Daoy (cell line): Measurements from ENCODE around the gene STC2. TPM values are rescaled to one million over a fixed set of nuclear protein-coding genes. Genes with fewer than 3 reads are reported as not detected.

Experiments used
- DNase-seq: peaks from one replicate; pipeline ENCODE4 v3.0.0-alpha.2; 2015; ENCODE audit warnings: low read depth
- total RNA-seq: library from RNA; depleted of rRNA; stranded (reverse); fragments of >200 nt; shearing (Covaris generic); gene quantifications from 2 replicates; pipeline ENCODE4 v1.2.3, GENCODE V29; 2014

The STC2 gene
- total RNA-seq, 1 experiment from 2014 or later = 149 TPM

DNA sequence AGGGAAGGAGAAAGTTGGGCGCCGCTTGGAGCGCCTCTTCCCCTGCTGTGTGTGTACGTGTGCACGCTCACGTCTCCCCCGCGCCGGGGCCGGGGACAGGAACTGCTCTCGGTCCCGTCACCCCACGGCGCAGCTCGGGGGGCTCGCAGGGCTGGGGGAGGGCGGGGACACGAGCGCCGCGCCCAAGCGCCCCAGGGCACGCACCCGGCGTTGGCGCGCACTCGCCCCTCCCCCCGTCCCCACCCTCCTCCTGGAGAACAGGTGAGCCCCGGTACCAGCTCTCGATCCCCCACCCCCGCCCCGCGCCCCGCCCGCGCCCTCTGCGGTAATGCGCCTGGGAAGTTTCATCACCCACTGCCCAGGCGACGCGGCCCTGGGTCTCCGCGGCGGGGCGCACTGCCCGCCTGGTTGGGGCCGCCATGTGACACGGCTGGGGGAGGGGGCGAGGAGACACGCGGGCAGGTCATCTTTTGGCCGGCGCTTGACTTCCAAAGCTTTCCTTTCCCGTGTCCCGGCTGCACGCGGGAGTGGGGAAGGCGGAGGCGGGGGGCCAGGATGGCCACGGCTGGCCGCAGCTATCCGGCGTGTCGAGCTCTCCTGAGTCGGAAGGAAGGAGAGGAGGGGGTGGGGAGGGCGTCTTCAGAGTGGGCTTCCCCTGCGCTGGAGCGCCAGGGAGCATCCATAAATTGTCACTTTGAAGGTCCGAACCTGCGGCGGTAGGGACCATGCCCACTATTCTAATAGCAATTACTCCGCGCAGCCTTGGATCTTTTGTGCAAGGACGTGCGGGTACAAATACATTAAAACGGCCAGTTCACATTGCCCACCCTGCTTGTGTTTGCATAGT, 1.5 kb upstream of the STC2 start:
- DNase-seq = peak; percentile 45

DNA sequence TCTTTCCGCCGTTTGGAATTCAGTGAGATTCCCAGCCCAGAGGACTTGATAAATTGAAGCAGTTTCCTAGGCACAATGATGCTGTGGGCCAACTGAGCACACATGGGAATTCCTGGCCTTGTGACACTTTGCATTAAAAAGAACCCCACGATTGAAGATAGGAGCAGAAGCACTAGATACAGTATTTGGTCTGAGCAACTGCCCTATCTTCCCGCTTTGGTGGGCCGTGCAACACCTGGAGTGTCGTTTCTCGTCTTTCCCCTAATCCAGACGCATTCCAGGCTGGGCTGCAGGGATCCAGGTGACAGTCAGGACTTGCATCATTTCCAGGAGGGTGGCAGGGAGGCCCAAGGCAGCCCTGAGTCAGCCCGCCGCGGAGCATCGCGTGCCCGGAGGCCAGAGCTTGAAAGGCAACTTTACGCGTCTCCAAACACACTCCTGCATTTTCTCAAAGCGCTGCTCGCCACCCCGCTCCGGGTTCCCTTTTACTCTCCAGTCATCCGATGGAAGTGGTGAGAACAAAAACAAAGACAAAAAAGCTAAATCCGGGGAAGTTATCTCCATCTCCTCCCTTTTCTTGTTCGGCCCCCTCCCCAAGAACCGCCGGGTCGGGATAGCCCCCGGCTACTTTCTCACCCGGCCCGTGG, 753 bp upstream of the STC2 start:
- DNase-seq = peak; percentile 86

- DNase-seq = peak; percentile 63
Observed at GRCh38 chr5:173327084-173327947, 898 bp downstream of the STC2 start.

- DNase-seq = peak; percentile 96
Observed at GRCh38 chr5:173326501-173326960, 1.7 kb downstream of the STC2 start.

GRCh38 chr5:173325091-173325698, 3.0 kb downstream of the STC2 start:
- no peak for DNase-seq

GRCh38 chr5:173324115-173325001, 3.9 kb downstream of the STC2 start:
- peak; percentile 70 for DNase-seq

- no peak for DNase-seq
Observed at GRCh38 chr5:173323799-173324114, 4.5 kb downstream of the STC2 start.

DNA sequence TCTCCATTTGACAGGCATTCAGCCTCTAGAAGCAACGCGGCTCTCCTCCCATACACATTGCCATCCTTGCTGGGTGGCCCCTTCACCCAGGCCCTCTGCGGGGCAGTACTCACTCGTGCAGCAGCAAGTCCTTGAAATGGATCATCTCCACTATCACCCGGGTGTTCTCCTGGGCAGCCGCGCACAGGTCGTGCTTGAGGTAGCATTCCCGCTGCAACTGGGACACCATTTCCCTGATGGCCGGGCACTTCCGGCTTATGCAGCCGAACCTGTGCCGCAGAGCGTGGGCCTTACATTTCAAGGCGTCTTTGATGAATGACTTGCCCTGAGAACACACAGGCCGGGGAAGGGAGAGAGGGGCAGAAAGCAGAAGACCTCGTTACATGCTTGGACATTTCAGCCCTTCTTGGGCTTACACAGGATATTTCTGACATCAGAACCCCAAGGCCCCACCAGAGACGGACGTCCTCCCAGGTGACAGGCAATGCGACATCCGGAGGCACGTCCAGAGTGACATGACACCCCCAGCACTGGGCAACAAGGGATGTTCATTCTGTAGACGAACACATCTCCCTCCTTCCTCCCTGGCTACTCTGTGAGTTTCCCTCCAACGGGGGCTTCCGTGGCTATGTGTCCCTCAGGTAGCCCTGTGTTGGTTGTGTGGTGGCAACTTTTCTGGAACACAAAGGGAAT, 5.0 kb downstream of the STC2 start:
- no peak for DNase-seq

DNA sequence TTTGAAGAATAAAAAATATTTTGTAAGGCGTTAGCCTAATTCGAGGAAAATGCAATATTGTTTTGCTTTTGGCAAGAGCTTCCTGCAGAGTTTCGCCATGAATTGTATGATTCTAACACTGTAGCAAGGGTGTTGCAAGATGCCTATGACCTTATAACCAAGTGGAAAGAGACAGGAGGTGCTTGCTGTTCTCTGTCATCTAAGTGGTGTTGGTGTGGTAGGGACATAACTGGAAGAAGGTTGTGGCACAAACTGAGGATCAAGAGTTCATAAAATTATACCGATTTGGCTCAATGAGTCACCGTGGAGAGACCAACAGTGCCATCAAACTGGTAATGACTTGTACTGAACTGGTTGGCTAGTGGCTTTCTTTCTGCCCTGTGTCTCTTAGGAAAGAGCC, 6.3 kb downstream of the STC2 start:
- DNase-seq = no peak

- no peak for DNase-seq
Observed at GRCh38 chr5:173320259-173320658, 8.0 kb downstream of the STC2 start.

DNA sequence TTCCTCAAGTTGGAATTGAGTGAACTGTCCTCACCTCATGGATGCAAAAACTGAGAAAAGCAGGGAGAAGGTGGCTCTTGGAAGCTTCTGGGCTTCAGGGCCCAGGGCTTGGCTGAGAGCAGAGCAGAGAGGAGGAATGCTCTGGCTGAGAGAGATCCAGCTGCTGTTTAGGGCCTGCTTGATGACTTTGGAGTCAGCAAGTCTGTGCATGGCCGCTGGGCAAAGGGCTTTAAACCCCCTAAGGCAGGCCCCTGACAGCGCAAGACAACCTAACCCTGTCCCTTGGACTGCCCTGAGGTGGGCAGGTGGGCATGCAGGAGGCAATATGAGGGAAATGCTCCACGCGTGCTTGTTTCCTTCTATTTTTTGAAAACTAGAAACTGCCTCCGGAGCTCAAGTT, 8.6 kb downstream of the STC2 start:
- DNase-seq = no peak

DNA sequence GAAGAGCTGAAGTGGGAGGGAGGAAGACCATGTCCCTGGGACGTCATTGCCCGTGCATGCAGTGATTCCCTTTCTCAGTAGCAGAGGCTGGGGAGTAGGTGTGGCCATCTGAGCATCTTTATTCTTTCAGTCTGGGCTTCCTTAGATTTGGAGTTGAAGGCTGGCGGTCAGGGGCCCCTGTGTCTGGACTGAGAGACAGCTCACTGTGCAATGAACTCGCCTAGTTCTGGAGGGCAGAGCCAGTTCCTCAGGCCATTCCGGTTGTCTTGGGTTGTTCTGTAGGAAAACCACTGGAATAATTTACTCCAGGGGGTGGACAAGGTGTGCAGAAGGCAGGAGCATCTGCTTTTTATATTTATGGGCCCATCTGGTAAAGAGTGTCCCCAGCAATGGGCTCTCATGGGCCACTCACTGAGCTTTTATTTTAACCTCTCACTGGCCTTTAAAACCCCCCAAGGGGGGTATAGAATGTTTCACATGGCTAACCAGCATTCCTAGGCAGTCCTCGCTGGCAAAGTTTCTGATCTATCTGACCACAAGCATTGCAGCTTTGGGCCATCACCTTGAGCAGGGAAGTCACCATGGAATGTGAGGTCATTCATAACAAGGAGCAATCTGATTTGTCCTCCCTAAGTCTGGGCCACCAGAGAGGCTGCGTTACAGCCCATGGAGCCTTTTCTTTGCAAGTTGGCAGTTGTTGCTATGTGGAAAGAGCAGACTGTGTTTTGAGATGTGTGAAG, 9.2 kb downstream of the STC2 start:
- no peak for DNase-seq

DNA sequence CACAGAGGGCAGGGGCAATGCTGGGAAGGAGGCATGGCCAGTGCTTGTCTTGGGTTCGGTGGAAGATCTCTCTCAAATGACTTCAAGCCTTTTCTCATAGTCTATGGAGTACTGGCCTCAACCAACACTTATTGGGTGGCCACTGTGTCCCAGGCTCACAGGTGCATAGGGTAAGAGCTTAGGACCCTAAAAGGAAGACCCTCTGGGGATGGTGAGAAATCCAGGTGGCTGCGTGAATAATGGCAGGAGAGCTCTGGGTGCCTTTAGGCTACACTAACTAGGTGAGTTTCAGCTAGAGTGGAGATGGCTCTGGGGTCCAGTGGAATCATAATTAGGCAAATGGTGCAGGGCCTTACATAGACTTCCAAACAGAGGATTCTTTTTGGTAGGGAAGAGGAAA, 9.9 kb downstream of the STC2 start:
- no peak for DNase-seq

GRCh38 chr5:173317852-173318251, 10.4 kb downstream of the STC2 start:
- DNase-seq = no peak

DNA sequence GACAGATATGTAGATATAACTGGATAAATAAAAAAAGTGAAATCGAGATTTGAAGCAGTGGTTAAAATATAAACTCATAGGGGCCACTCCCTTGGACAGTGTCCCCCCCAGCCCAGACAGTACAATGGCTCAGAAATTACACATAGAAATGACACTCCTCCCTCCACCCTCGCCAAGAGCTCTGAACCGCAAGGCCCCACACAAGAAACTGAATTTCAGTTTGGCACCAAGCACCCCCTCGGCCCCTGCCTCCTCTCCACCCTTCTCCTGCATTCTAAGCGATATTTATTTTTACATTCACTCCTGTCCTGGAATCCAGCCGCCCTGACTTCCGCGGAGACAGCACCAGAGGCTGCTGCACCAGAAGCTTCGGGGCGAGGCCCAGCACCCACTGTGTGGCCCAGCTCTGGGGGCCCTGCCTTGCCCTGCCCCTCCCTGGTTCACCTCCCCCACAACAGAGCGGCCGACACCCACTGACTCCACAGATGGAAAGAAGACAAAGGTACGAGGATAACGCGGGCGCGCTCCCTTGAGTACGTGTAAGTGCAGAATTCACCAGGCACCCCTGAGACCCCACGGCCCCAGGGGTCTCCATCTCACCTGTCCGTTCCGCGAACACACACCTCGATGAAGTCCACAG, 11.0 kb downstream of the STC2 start:
- no peak for DNase-seq

GRCh38 chr5:173316339-173317020, 11.7 kb downstream of the STC2 start:
- no peak for DNase-seq

- DNase-seq = peak; percentile 93
Observed at GRCh38 chr5:173315495-173316338, 12.5 kb downstream of the STC2 start.
